ENCODE results near the gene MAPKAP1.

GRCh38 chr9:125651576-125652232 lies 55.3 kb downstream of the MAPKAP1 start:
- TF ChIP-seq GATA3 (IDR thresholded peaks at IDR 0.05; ENCODE audit: low read depth, low read length) (no peak), GATA2 (IDR thresholded peaks at IDR 0.05; ENCODE audit: low read depth, low read length) (no peak)

All from SH-SY5Y (cell line).